Measurements from ENCODE around the gene CD1B.

CD1B gene

GRCh38 chr1:158334526-158335212 lies 3.3 kb upstream of the CD1B start:
- DNase-seq (ENCODE audit: extremely low read depth, low read depth) = no peak
- TF ChIP-seq, protein P1, sequence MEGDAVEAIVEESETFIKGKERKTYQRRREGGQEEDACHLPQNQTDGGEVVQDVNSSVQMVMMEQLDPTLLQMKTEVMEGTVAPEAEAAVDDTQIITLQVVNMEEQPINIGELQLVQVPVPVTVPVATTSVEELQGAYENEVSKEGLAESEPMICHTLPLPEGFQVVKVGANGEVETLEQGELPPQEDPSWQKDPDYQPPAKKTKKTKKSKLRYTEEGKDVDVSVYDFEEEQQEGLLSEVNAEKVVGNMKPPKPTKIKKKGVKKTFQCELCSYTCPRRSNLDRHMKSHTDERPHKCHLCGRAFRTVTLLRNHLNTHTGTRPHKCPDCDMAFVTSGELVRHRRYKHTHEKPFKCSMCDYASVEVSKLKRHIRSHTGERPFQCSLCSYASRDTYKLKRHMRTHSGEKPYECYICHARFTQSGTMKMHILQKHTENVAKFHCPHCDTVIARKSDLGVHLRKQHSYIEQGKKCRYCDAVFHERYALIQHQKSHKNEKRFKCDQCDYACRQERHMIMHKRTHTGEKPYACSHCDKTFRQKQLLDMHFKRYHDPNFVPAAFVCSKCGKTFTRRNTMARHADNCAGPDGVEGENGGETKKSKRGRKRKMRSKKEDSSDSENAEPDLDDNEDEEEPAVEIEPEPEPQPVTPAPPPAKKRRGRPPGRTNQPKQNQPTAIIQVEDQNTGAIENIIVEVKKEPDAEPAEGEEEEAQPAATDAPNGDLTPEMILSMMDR (IDR thresholded peaks at IDR 0.05; ENCODE audit: low read depth, low read length, missing control alignments) = no peak
- no peak overlapping the region for H3K4me3 ChIP-seq (replicated peaks; ENCODE audit: low read depth, low read length)

- no peak for DNase-seq (ENCODE audit: extremely low read depth, low read depth)
- no peak overlapping the region for H3K4me3 ChIP-seq (replicated peaks; ENCODE audit: low read depth, low read length)
- TF ChIP-seq, protein P1 (IDR thresholded peaks at IDR 0.05; ENCODE audit: low read depth, low read length, missing control alignments) = no peak
Measured at GRCh38 chr1:158333405-158334155, 2.2 kb upstream of the CD1B start.

- no peak overlapping the region for H3K4me3 ChIP-seq (replicated peaks; ENCODE audit: low read depth, low read length)
- TF ChIP-seq, protein P1 (IDR thresholded peaks at IDR 0.05; ENCODE audit: low read depth, low read length, missing control alignments) = no peak
- DNase-seq (ENCODE audit: extremely low read depth, low read depth) = no peak
Measured at GRCh38 chr1:158331106-158331425, 265 bp downstream of the CD1B start.

DNA sequence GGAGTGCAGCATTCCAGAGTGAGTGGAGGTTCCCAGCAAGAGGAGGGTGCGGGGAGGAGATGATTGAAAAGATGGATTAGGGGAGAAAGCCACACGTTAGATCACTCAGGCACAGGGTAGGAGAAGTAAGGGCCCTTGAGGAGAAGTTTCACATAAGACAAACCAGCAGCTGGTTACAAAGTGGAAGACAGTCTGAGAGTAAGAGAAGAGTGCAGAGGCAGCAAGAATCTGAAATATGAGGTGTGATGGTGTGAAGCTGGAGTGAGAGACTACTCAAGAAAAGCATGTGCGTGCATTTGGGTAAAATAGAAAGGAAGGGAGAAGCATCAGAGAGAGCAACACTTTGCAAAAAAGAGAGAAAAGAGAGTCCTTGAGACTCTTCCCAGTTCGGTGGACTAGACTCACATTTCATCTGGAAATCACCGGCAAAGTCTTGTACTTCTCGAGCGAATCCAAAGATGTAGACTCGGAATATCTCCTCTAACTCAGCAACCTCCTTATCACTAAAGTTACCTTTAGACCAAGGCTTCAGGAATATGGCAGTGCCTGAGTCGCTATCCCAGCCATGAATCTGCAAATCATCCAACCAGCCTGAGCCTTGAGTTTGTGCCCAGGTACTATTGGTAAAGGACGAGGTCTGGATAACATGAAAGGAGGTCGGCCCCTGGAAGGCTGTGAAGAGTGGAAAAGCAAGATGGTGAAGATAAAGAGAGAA lies 783 bp downstream of the CD1B start:
- TF ChIP-seq, protein P1 (IDR thresholded peaks at IDR 0.05; ENCODE audit: low read depth, low read length, missing control alignments) = no peak
- no peak overlapping the region for H3K4me3 ChIP-seq (replicated peaks; ENCODE audit: low read depth, low read length)
- no peak for DNase-seq (ENCODE audit: extremely low read depth, low read depth)

DNA sequence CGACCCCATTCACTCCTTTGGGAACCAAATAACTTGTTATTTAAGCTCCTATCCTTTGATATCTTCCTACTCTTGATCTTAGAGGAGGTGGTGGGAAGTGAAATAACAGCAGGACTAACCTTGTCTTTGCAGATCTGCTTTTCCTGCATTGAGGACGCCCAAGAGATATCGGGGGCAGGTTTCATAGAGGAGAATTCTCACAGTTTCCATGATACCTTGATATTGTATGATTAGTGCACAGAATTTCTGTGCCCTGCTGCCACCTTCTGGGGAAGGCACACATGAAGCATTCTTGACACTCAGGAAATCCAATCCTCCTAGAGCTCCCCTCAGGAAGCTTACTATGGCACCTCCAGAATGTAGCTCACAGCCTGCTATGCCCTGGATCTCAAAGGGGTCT lies 1.6 kb downstream of the CD1B start:
- TF ChIP-seq, protein P1 (IDR thresholded peaks at IDR 0.05; ENCODE audit: low read depth, low read length, missing control alignments) = no peak
- H3K4me3 ChIP-seq (replicated peaks; ENCODE audit: low read depth, low read length) = no peak overlapping the region
- DNase-seq (ENCODE audit: extremely low read depth, low read depth) = no peak

DNA sequence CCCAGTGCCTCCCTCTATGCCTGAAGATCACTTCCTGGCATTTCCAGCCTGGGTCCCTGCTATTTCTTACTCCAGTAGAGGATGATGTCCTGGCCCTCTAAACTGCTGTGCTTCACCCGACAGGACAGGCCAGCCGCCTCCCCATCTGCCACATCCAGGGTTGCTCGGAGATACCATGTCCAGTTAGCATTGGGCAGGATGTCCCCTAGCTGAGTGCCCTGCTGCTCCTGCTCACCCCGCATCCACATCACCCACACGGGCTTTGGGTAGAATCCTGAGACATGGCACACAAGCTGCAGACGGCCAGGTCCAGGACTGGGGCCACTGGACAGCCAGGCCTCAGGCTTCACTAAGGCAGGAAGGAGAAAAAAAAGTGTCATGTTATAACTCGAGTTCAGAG lies 2.0 kb downstream of the CD1B start:
- H3K4me3 ChIP-seq (replicated peaks; ENCODE audit: low read depth, low read length) = no peak overlapping the region
- TF ChIP-seq, protein P1 (IDR thresholded peaks at IDR 0.05; ENCODE audit: low read depth, low read length, missing control alignments) = no peak
- no peak for DNase-seq (ENCODE audit: extremely low read depth, low read depth)

Measured in HFF-Myc (cell line).